Measurements from ENCODE around the gene PTPN5.
"Not testable (repeated sequence)": the region's sequence is repeated elsewhere in the genome, so short reads cannot be mapped to it uniquely, and the experiment has no call there.

The PTPN5 gene

DNA sequence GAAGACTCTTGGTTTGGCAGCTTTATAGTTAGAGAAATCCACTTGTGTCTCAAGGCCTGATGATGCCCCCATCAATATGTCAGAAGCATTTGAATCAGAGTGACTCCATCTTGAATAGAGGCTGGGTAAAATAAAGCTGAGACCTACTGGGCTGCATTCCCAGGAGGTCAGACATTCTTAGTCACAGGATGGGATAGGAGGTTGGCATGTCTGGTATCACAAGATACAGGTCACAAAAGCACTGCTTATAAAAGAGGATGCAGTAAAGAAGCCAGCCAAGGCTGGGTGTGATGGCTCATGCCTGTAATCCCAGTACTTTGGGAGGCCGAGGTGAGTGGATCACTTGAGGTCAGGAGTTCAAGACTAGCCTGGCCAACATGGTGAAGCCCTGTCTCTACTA lies 109.6 kb downstream of the PTPN5 start:
- DNase-seq (ENCODE audit: low spot score): not testable (repeated sequence)
